SW 1271 (cell line): Measurements from ENCODE around the gene AUTS2.
"Not testable (repeated sequence)": the region's sequence is repeated elsewhere in the genome, so short reads cannot be mapped to it uniquely, and the experiment has no call there.

Experiments used
- DNase-seq, 2 experiments: peaks; one replicate each; lab custom pipeline; 2025; lab: John Stamatoyannopoulos, UW

AUTS2 gene

DNA sequence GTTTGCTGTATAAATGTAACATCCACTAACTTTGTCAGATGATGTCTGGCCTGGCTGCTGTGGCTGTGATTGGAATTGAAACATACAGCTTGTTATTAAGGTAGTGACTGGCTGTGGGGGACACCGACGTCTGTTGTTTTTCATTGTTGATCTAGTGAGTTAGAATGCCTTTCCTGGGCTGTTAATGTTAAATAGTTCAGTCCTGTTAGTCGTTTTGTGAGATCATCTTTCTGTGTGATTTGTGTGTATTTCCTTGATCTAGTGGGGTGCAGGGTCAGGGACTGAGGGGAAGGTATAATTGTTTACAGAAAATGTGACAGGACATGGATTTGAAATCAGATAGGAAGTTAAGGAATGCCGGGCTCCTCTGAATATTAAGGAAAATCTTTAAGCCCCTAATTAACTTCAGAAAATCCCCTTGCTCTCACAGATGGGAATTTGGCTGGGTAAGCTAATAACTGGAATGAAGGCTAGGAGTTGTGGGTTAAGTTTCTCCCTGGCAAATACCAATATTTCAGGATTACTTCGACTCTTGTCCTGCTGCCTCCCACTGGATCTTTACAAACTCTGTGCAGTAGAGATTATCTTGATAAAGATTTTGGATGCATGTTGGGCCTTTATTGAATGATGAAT is 163.1 kb downstream of the AUTS2 start:
- no peak for DNase-seq

- no peak for DNase-seq
Observed at GRCh38 chr7:69762821-69763352, 164.6 kb downstream of the AUTS2 start.

- DNase-seq, result no peak
Observed at GRCh38 chr7:69763513-69763912, 165.2 kb downstream of the AUTS2 start.

GRCh38 chr7:69764147-69764546 is 165.9 kb downstream of the AUTS2 start:
- no peak for DNase-seq

- no peak for DNase-seq
Observed at GRCh38 chr7:69764681-69765080, 166.4 kb downstream of the AUTS2 start.

DNA sequence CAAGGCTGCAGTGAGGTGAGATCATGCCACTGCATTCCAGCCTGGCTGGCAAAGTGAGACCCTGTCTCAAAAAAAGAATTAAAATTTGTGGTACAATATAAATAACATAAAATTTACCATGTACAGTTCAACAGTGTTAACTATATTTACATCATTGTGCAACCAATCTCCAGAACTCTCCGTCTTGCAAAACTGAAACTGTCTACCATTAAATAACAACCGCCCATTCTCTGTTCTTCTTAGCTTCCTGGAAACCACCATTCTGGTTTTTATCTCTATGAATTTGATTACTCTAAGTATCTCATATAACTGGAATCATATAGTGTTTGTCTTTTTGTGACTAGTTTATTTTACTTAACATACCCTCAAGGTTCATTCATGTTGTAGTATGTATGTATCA is 167.6 kb downstream of the AUTS2 start:
- DNase-seq, result no peak

DNA sequence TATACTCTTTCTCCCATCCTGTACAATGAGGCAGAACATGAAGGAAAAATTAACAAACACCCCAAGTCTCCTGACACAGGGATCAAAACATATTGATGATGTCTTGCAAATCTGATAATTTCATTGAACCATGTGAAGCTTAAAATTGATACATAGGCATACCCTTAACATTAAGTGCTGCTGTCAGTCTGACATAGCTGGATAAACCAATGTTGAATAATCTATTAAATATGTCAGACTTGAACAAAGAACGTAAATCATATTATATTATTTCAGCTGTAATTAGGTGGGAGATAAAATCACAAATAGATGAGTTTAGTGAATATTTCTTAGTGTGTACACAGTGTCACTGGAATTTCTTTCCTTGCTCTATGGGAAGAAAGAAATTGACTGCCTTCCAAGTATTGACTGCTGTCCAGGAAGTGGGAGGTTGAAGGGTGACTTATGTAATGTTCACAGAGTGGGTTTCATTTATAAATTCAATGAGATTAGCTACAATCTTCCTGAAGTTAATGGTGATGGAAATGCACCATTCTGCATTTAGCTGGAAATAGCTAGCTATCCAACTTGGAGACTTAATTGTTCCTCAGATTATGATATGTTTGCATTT is 170.8 kb downstream of the AUTS2 start:
- DNase-seq, result no peak

- DNase-seq, result no peak
Observed at GRCh38 chr7:69769826-69770225, 171.6 kb downstream of the AUTS2 start.

GRCh38 chr7:69770613-69771012 is 172.3 kb downstream of the AUTS2 start:
- DNase-seq, result no peak

DNA sequence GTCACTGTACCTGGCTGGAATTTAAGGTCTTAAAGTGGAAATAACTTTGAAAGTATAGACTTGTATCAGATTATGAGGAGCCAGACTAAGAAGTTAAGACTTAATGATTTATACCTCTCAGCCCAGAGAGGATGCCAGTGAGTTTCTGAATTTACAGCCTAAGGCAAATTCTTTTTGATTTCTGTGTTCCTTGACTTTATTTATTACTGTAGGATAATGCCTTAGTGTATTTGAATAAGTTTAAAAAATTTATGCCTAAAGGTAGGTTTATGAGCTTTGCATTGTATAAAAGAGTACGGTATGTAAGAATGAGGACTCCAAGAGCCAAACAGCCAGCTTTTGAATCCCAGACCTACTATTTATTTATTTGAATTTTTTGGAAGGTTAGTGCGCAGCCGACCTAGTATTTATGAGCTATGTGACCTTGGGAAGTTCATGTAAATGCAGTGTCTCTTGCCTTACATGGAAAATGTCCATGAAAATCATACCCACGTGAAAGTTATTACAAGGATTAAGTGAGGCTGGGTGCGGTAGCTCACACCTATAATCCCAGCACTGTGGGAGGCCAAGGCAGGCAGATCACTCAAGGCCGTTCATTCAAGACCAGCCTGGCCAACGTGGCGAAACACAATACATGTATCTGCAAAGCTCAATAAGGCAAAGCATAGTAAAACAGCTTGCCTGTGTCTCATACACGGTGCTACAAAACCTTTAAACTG is 174.6 kb downstream of the AUTS2 start:
- no peak for DNase-seq

DNA sequence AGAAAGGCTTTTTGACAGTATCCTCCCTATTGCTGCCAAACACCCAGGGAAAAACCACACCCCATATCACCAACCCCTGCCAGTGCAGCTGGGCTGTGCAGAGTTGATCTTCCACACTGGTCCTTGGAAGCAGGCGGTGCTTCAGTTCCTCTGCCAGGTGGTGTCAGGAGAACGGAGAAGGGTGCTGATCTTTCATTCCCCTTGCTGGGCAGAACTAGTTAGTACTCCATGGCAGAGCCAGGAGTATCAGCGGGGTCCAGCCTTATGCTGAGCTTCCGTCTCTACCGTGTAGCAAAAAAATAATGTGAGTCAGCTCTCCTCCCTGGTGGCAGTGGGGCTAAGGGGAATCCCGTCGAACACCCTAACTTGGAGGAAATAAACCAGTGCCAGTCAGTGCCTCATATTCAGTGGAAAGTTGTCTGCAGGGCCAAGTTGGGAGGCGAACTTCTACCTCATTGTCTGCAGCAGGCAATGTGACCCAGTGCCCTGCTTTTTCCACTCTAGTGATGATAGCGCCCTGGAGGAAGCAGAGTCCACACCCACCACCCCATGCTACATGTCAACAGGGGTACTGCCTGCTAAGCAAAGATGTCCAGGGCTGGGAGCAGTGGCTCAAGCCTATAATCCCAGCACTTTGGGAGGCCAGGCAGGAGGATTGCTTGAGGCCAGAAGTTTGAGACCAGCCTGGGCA is 175.4 kb downstream of the AUTS2 start:
- DNase-seq, result no peak

GRCh38 chr7:69775231-69775771 is 177.0 kb downstream of the AUTS2 start:
- DNase-seq, result no peak

DNA sequence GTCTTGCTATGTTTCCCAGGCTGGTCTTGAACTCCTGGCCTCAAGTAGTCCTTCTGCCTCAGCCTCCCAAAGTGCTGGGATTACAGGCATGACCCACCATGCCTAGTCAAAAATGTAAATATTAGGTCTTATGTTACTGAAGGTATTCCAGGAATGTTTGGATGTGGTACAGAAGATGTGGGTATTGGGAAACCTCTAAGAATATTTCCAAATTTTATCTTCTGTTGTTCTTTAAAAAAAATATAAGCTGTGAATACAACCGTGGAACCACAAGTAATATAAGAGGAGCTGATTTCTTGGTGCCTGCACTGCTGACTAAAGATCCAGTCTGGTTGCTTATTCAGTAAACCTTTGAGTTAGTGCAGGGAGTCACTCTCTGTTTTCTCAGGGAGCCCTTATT is 178.3 kb downstream of the AUTS2 start:
- DNase-seq, result no peak

DNA sequence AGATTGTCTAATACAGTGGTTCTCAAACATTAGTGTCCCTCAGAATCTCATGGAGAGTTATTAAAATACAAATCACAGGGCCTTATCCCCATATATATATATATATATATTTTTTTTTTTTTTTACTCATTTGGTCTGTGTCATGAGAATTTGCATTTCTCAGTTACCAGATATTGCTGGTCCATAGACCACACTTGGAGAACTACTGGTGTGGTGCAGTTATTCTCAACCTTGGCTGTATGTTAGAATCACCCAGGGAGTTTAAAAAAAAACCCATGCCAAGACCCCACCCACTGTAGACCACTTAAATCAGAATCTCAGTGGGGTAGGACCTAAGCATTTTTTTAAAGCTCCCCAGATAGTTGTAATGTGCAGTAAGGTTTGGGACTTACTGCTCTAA is 179.9 kb downstream of the AUTS2 start:
- DNase-seq, result no peak

DNA sequence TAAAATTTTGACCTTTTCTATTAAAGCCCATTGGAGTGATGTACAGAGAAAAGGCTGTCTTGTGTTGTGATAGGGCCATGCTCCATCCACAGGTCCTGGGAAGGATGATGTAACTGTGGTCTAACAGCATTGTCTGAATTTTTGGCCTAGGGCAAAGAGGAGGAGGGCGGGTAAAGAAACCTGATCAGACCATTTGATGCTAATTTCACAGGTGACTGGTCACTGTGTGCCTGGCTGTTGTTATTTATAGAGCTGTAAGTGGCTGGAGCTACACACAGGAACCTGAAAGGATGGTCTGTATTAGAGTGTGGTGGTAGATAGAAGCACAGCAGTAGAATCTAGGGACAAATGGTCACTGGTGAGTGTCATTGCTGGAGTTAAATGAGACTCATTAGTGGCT is 182.1 kb downstream of the AUTS2 start:
- no peak for DNase-seq

GRCh38 chr7:69781412-69781846 is 183.2 kb downstream of the AUTS2 start:
- DNase-seq, result no peak

DNA sequence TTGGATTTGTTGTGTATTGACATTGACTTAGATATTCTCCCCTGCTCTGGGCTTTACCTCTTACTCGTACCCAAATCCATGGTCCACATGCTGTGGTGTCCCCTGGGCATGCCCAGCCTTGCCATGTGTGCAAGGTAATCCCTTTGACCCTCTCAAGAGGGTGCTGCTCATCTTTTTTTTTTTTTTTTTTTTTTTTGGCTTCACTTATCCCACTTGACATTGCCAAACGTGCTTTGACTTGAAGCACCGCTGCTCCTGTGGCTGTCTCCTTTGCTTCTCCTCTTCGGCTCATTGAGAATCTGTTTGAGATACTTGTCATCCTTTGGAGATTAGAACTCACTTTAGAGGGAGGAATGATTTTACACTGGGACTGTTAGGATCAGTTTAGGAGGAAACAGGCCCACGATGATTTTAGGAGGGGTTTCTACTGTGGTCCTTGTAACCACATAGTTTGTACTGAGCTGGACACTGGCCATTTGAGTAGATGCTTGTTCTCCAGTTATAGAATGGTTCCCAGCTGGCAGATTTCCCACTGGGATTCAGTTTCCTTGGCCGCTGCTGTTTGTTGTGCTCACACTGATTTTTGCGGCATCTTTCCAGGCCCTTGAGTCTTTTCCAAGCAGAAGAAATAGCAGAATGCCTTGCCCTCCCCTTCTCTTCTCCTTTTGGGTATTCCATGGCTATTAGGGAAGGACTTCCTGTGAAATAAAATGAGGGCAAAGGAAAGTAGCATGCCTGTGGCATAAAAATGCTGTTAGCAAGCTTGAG is 184.8 kb downstream of the AUTS2 start:
- DNase-seq, result no peak

DNA sequence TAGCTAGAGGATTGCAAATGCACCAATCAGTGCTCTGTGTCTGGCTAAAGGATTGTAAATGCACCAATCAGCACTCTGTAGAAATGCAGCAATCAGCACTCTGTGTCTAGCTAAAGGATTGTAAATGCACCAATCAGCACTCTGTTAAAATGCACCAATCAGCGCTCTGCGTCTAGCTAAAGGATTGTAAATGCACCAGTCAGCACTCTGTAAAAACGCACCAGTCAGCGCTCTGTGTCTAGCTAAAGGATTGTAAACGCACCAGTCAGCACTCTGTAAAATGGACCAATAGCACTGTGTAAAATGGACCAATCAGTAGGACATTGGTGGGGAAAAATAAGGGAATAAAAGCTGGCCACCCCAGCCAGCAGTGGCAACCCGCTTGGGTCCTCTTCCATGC is 187.9 kb downstream of the AUTS2 start:
- DNase-seq, result not testable (repeated sequence)

GRCh38 chr7:69786730-69787395 is 188.6 kb downstream of the AUTS2 start:
- DNase-seq, result no peak

DNA sequence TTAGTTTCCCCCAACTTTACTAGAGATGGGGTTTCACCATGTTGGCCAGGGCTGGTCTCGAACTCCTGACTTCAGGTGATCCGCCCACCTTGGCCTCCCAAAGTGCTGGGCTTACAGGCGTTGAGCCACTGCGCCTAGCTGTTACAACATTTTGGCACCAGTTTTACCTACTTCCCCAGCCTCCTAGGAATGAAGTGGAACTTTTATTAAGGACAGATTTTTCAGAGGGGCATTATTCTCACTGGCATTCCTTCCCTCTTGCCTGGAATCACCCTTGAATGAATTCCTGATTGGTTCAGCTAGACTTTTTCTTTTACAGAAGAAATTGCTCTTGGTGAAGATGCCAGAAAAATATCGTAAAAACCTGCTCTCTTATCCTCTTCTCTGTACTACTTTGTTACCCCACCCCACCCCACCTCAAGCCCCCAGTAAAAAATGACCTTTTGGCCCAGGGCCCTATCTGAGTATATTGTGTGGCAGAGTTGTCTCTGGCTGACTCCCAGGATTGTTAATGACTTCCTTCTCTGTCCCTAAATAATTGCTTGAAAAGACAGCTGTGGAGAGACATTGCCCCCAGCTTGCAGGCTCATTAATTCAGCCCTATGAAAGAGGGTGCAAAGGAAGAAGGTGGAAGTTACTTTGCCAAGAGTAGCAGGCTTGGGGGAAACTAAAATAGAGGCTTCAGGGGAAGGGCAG is 189.6 kb downstream of the AUTS2 start:
- DNase-seq, result no peak
